Smooth muscle cell (in vitro differentiated cells): ENCODE results near the gene SENP5. TPM values are rescaled to one million over a fixed set of nuclear protein-coding genes. Genes with fewer than 3 reads are reported as not detected.

Experiments
- DNase-seq: peaks from one replicate; lab custom pipeline; 2025; ENCODE audit not compliant: unreplicated experiment; lab: John Stamatoyannopoulos, UW
- H2AFZ ChIP-seq: fragments of 200-600 bp; sonication (generic); 2 replicates; pipeline ENCODE4 v1.6.0; 2016; ENCODE audit warnings: antibody characterized with exemption, low read depth, mild to moderate bottlenecking
- H3F3A ChIP-seq: fragments of 200-600 bp; sonication (generic); 2 replicates; pipeline ENCODE4 v1.6.0; 2017; ENCODE audit warnings: antibody characterized with exemption, low read depth
- H3K27ac ChIP-seq: fragments of 200-600 bp; sonication (generic); 2 replicates; pipeline ENCODE4 v1.5.1; 2016; ENCODE audit warnings: low read depth, mild to moderate bottlenecking
- H3K27me3 ChIP-seq: fragments of 200-600 bp; sonication (generic); 2 replicates; pipeline ENCODE4 v1.6.1; 2016; ENCODE audit warnings: low read depth, mild to moderate bottlenecking
- H3K36me3 ChIP-seq: fragments of 200-600 bp; sonication (generic); 2 replicates; pipeline ENCODE4 v1.5.1; 2016; ENCODE audit warnings: low read depth
- H3K4me1 ChIP-seq: fragments of 200-600 bp; sonication (generic); 2 replicates; pipeline ENCODE4 v1.5.1; 2016; ENCODE audit warnings: low read depth
- H3K4me2 ChIP-seq: fragments of 200-600 bp; sonication (generic); 2 replicates; pipeline ENCODE4 v1.6.0; 2016; ENCODE audit warnings: mild to moderate bottlenecking
- H3K4me3 ChIP-seq: fragments of 200-600 bp; sonication (generic); 2 replicates; pipeline ENCODE4 v1.5.1; 2016; ENCODE audit warnings: mild to moderate bottlenecking
- H3K79me2 ChIP-seq: fragments of 200-600 bp; sonication (generic); 2 replicates; pipeline ENCODE4 v1.6.0; 2016; ENCODE audit warnings: low read depth, mild to moderate bottlenecking
- H3K9ac ChIP-seq: fragments of 200-600 bp; sonication (generic); 2 replicates; pipeline ENCODE4 v1.6.0; 2016; ENCODE audit warnings: low read depth
- H3K9me3 ChIP-seq: fragments of 200-600 bp; sonication (generic); replicated peaks from 2 replicates; pipeline ENCODE4 v1.5.1; 2016; ENCODE audit warnings: low read depth
- H4K20me1 ChIP-seq: fragments of 200-600 bp; sonication (generic); 2 replicates; pipeline ENCODE4 v1.6.0; 2016; ENCODE audit warnings: low read depth
- WGBS: methylation state at CpG from one replicate; pipeline ENCODE4 v1.1.7; 2016; ENCODE audit warnings: low lambda C conversion rate; 5-methylcytosine and 5-hydroxymethylcytosine counted together
- polyA plus RNA-seq: library from polyadenylated mRNA; unstranded; fragments of >200 nt; fragmentation: Nextera tagmentation; extraction: Ambion mirVana; gene quantifications from 2 replicates; pipeline ENCODE4 v1.2.1, GENCODE V29; 2016
- total RNA-seq: library from RNA; depleted of rRNA; stranded (reverse); fragments of >200 nt; gene quantifications from 2 replicates; pipeline ENCODE4 v1.2.3, GENCODE V29; 2014
- TF ChIP-seq, protein P1 (sequence below): fragments of 200-600 bp; sonication (generic); IDR thresholded peaks from 2 replicates; pipeline ENCODE4 v1.5.1; 2017; ENCODE audit warnings: borderline replicate concordance, mild to moderate bottlenecking, antibody characterized with exemption; ENCODE audit not compliant: insufficient read depth, poor library complexity, severe bottlenecking

The SENP5 gene
- total and polyA plus RNA-seq, 2 experiments from 2014 or later = 18.6 to 35.0 TPM

- Histone ChIP-seq H3K36me3 (peaks cover 6% of the 10 kb centered on the region), H3K4me3 (no peak overlapping the region), H3K27ac (no peak overlapping the region), H3K4me1 (no peaks in the 10 kb centered on the region), H2AFZ (no peak overlapping the region), H3F3A (peaks cover 3% of the 10 kb centered on the region), H4K20me1 (no peaks in the 10 kb centered on the region), H3K27me3 (no peaks in the 10 kb centered on the region), H3K4me2 (no peak overlapping the region), H3K9me3 (no peaks in the 10 kb centered on the region), H3K9ac (no peak overlapping the region), H3K79me2 (no peaks in the 10 kb centered on the region)
- 94% methylated on average over 2 of the region's 2 CpGs for WGBS
- no peak for DNase-seq
- TF ChIP-seq, protein P1, sequence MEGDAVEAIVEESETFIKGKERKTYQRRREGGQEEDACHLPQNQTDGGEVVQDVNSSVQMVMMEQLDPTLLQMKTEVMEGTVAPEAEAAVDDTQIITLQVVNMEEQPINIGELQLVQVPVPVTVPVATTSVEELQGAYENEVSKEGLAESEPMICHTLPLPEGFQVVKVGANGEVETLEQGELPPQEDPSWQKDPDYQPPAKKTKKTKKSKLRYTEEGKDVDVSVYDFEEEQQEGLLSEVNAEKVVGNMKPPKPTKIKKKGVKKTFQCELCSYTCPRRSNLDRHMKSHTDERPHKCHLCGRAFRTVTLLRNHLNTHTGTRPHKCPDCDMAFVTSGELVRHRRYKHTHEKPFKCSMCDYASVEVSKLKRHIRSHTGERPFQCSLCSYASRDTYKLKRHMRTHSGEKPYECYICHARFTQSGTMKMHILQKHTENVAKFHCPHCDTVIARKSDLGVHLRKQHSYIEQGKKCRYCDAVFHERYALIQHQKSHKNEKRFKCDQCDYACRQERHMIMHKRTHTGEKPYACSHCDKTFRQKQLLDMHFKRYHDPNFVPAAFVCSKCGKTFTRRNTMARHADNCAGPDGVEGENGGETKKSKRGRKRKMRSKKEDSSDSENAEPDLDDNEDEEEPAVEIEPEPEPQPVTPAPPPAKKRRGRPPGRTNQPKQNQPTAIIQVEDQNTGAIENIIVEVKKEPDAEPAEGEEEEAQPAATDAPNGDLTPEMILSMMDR = no peak
Measured at GRCh38 chr3:196918968-196919367, 51.2 kb downstream of the SENP5 start.

DNA sequence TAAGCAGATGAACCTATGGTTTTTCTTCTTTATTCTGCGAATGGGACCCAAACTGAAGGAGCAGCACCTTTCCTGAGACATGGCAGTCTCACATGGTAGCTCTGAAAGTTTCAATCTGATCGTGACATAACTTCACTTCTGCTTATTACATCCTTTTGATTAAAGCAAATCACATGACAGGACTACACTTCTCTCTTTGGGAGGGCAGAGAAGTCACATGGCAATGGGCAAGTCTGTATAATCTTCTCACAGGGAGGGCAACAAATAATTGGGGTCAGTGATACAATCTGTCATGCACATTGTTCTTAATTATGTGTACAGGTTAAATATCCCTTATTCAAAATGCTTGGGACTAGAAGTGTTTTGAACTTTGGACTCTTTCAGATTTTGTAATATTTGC is 53.0 kb downstream of the SENP5 start:
- H3K9me3 ChIP-seq = no peaks in the 10 kb centered on the region
- H3K27ac ChIP-seq = no peak overlapping the region
- H4K20me1 ChIP-seq = no peaks in the 10 kb centered on the region
- H3K4me1 ChIP-seq = no peaks in the 10 kb centered on the region
- no peaks in the 10 kb centered on the region for H3K36me3 ChIP-seq
- no peak for DNase-seq
- H3K4me2 ChIP-seq = no peak overlapping the region
- H3F3A ChIP-seq = peaks cover 3% of the 10 kb centered on the region
- H3K79me2 ChIP-seq = no peaks in the 10 kb centered on the region
- no peak overlapping the region for H2AFZ ChIP-seq
- no peak overlapping the region for H3K9ac ChIP-seq
- TF ChIP-seq, protein P1 = no peak
- H3K4me3 ChIP-seq = no peak overlapping the region
- H3K27me3 ChIP-seq = no peaks in the 10 kb centered on the region
- WGBS = 74% methylated on average over 2 of the region's 2 CpGs

GRCh38 chr3:196927571-196928453 is 60.1 kb downstream of the SENP5 start:
- TF ChIP-seq, protein P1 = no peak

More at GRCh38 chr3:196927571-196928453, 60.1 kb downstream of the SENP5 start:
- Histone ChIP-seq H3K36me3 (peaks cover 9% of the 10 kb centered on the region), H2AFZ (no peak overlapping the region), H3K27me3 (no peaks in the 10 kb centered on the region), H3K27ac (no peak overlapping the region), H3K4me2 (no peak overlapping the region), H3K4me3 (no peak overlapping the region), H3K79me2 (no peaks in the 10 kb centered on the region), H3K9me3 (no peaks in the 10 kb centered on the region), H3K4me1 (no peaks in the 10 kb centered on the region), H3K9ac (no peak overlapping the region), H4K20me1 (no peaks in the 10 kb centered on the region), H3F3A (no peaks in the 10 kb centered on the region)
- DNase-seq = no peak
- WGBS = 93% methylated on average over 7 of the region's 7 CpGs
